GM18520 (cell line): ENCODE data around the gene SLC25A42.
"Not testable (repeated sequence)": the region's sequence is repeated elsewhere in the genome, so short reads cannot be mapped to it uniquely, and the experiment has no call there.

Experiments used
- ATAC-seq: cut with Tn5 transposase; IDR thresholded peaks from one replicate; pipeline ENCODE4 v1.9.1; 2021; ENCODE audit not compliant: unreplicated experiment

The SLC25A42 gene

DNA sequence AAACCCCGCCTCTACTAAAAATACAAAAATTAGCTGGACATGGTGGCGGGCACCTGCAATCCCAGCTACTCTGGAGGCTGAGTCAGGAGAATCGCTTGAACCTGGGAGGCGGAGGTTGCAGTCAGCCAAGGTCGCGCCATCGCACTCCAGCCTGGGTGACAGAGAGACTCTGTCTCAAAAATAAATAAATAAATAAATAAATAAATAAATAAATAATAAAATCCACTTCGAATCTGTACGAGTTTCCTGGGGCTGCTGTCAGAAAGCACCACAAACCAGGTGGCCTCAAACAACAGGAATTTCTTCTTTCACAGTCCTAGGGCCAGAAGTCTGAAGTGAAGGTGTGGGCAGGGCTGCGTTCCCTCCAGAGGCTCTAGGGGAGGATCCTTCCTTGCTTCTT lies 38.8 kb downstream of the SLC25A42 start:
- not testable (repeated sequence) for ATAC-seq

DNA sequence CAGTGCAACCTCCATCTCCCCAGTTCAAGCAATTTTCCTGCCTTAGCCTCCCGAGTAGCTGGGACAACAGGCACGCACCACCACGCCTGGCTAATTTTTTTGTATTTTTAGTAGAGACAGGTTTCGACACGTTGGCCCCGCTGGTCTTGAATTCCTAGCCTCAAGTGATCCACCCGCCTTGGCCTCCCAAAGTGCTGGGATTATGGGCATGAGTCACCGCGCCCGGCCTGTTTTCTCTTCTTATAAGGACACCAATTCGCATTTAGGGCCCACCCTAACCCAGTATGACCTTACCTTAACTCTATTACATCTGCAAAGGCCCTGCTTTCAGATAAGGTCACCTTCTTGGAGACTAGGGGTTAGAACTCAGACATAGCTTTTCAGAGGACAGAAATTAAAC lies 39.4 kb downstream of the SLC25A42 start:
- ATAC-seq: no peak

- ATAC-seq: no peak
Observed at GRCh38 chr19:19105365-19106055, 41.7 kb downstream of the SLC25A42 start.

DNA sequence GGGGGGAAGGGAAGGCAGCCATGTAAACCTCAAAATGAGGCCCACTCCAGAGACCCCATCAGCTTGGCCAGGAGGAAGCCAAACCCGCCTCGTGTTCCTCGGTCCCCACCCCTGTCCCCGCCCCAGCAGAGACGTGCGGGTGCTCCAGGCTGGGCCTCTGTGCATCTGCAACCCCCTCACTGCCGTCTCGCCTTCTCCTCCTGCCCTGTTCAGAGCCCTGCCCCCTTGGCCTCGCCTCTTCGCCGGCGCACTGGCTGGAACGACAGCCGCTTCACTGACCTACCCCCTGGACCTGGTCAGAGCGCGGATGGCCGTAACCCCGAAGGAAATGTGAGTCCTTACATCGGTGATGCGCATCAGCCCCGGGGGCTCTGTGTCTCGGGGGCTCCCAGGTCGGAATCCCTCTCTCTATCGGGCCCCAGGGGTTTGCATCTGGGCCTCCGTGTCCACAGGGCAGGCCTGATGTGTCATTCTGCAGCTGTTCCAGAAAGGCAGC lies 42.3 kb downstream of the SLC25A42 start:
- no peak for ATAC-seq

DNA sequence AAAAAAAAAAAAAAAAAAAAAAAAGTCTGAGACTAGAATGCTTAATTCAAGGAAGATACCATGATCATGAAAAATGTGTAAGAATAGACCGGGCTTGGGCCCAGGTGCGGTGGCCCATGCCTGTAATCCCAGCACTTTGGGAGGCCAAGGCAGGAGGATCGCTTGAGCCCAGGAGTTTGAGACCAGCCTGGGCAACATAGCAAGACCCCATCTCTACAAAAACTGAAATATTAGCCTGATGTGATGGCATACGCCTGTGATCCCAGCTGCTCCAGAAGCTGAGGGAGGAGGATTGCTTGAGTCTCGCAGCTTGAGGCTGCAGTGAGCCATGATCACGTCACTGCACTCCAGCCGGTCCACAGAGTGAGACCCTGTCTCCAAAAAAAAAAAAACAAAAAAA lies 43.1 kb downstream of the SLC25A42 start:
- not testable (repeated sequence) for ATAC-seq

DNA sequence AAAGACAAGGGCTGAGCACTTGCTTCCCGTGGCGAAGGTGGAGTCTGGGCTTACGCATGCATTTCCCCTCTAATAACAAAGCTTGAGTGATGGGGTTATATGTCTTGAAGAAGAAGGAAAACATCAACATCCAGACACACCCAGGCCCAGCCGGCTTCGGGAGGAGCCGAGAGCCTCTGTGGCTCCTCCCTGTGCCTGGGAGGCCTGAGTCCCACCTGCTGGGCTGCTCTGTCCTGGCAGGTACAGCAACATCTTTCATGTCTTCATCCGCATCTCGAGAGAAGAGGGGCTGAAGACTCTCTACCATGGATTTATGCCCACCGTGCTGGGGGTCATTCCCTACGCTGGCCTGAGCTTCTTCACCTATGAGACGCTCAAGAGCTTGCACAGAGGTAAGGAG lies 43.9 kb downstream of the SLC25A42 start:
- no peak for ATAC-seq

DNA sequence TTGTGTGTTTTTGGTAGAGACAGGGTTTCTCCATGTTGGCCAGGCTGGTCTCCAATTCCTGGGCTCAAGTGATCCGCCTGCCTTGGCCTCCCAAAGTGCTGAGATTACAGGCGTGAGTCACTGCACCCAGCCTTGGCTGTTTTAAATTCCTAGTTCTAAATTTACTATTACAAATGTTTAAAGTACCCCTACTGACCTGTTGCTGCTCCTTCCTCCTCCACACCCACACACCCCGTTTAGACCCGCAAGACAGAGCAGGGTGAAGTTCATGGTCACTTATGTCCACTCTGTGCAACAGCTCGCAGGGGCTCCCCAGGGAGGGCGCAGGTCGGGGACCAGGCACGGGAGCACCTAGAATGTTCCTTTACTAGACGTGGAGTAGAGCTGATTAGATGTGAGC lies 45.8 kb downstream of the SLC25A42 start:
- no peak for ATAC-seq

DNA sequence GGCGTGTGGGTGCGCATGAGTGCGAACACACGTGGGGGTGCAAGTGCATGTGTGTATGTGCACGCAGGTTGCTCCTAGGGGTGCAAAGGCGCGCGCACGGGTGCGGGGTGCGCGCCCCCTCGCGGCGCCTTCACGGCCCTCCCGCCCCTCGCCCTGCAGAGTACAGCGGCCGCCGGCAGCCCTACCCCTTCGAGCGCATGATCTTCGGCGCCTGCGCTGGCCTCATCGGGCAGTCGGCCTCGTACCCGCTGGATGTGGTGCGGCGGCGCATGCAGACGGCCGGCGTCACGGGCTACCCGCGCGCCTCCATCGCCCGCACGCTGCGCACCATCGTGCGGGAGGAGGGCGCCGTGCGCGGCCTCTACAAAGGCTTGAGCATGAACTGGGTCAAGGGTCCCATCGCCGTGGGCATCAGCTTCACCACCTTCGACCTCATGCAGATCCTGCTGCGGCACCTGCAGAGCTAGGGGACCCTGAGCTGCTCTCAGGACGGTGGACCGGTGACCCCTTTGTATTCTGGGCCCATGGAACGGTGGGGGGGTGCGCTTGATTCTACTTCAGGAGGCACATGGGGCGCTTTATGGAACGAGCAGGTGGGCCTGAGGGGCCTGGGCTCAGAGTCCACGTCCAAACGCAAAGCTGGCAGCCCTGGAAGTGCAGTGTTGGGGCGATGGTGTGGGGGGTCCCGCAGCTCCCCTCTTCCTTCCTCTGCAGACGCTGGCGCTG lies 46.8 kb downstream of the SLC25A42 start:
- no peak for ATAC-seq

GRCh38 chr19:19111136-19111835 lies 47.5 kb downstream of the SLC25A42 start:
- no peak for ATAC-seq

- no peak for ATAC-seq
Observed at GRCh38 chr19:19111967-19112580, 48.3 kb downstream of the SLC25A42 start.

- no peak for ATAC-seq
Observed at GRCh38 chr19:19113040-19113626, 49.3 kb downstream of the SLC25A42 start.

- ATAC-seq: no peak
Observed at GRCh38 chr19:19115954-19116353, 52.2 kb downstream of the SLC25A42 start.

DNA sequence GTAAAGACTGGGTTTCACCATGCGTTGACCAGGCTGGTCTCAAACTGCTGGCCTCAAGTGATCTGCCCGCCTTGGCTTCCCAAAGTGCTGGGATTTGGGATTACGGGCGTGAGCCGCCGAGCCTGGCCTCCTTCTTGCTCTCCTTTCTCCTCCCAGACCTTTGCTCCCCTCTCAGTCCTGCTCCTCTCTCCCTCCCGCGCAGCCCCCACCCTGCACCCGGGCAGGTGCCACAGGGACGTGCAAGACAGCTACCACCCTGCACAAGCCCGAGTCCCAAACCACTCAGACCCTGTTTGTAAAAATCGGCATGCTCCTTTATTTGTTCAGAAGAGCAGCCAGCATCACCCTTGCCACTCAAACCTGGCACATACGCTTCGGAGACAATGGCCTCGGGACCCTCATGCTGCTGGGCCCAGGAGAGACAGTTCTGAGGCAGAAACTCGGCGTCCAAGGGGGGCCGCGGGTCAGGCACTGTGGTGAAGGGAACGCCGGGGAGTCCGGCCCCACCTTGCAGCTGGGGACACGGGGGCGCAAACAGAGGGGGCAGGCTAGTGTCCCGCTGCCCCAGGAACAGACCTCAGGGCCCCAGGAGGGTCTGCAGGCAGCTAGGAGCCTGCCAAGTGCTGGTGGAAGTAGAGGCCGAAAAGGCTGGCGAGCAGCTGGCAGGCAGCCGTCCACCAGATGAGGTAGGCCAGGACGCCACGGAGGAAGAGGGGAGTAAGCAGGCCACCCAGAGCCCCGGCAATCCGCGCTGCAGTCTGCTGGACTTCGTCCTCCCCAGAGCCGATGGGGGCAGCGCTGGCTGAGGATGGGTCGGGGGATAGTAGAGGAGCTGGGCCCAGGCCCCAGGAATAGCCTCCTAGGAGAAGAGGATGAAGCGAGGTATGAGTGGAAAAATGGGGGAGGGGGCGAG lies 55.8 kb downstream of the SLC25A42 start:
- ATAC-seq: no peak

GRCh38 chr19:19120308-19121231 lies 56.8 kb downstream of the SLC25A42 start:
- no peak for ATAC-seq

GRCh38 chr19:19121371-19121770 lies 57.6 kb downstream of the SLC25A42 start:
- ATAC-seq: no peak

GRCh38 chr19:19122902-19123301 lies 59.1 kb downstream of the SLC25A42 start:
- ATAC-seq: no peak

GRCh38 chr19:19123386-19123785 lies 59.6 kb downstream of the SLC25A42 start:
- ATAC-seq: no peak

DNA sequence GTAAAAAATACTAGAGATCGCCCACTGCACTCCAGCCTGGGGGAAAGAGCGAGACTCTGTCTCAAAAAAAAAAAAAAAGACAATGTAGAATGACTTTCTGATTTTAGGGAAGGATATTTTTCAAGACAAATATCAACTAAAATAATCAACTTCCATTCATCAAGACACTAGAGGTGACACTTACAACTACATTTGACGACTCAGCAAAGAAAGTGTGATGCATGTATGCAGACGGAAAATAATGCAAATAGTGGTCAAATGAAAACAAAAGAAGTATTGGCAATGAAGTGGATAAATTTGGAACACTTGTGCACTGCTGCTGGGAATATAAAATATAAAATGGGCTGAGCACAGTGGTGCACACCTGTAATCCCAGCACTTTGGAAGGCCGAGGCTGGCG lies 62.3 kb downstream of the SLC25A42 start:
- ATAC-seq: no peak

DNA sequence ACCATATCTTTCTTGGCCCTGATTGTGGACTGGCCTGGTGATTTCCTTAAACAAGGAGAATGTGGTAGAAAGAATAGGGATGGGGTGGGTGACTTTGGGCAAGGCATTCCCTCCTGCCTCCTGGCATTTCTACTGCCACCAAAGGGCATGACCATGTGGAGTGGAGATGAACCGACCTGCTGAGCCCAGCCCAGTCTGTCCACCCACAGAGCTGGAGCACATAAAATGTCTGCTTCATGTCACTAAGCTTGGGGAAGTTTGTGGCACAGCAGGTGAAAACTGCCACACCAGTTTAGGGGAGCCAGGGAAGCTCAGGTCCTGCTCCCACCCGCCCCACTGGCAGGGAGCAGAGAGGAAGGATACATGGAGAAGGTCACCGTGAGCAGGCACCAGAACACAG lies 68.2 kb downstream of the SLC25A42 start:
- ATAC-seq: no peak
